H1 (cell line): ENCODE measurements around the gene MTIF3. TPM values are rescaled to one million over a fixed set of nuclear protein-coding genes. Genes with fewer than 3 reads are reported as not detected.

Experiments used
- CHD2 ChIP-seq: IDR thresholded peaks from 2 replicates; pipeline ENCODE4 v1.6.1; 2012; ENCODE audit warnings: low read length, improper control_type of control experiment
- HDAC6 ChIP-seq: IDR thresholded peaks from one replicate; pipeline ENCODE4 v1.7.1; 2012; ENCODE audit warnings: low read depth, mild to moderate bottlenecking, inconsistent platforms, low read length, moderate library complexity
- POU5F1 ChIP-seq: IDR thresholded peaks from 2 replicates; pipeline ENCODE4 v1.6.1; 2011; ENCODE audit warnings: low read depth, mild to moderate bottlenecking, low read length, moderate library complexity
- polyA plus RNA-seq, 7 experiments: library from polyadenylated mRNA; depleted of rRNA in 3 of 7; stranded (reverse) in 5 of 7; unstranded in 2 of 7; fragments of >200 nt in 5 of 7; fragments of 200-250 nt in 2 of 7; gene quantifications; 1 replicate in 5 of 7; 2 replicates in 1 of 7; 4 replicates in 1 of 7; pipeline versions ENCODE4 v1.2.1 to v1.2.3, GENCODE V29; 2011 to 2013; ENCODE audit warnings: missing spikeins in 2 of 7, mixed read lengths in 2 of 7
- total RNA-seq: library from RNA; stranded (reverse); fragmentation: NEBNext Ultra II Directional; extraction: Animal tissue kit (Norgen Biotek cat#: 25700); gene quantifications from 2 replicates; pipeline ENCODE4 v1.2.1, GENCODE V29; 2021
- TF ChIP-seq, protein P1 (sequence below): fragments of 300-600 bp; sonication (generic); IDR thresholded peaks from 2 replicates; pipeline ENCODE4 v1.7.1; 2012; ENCODE audit warnings: low read length, moderate library complexity, mild to moderate bottlenecking, inconsistent platforms; ENCODE audit not compliant: insufficient replicate concordance

Gene MTIF3
- total and polyA plus RNA-seq, 2 of the 8 experiments (the other 6 are each of a cell fraction or from before 2014, with no cell fraction given): 29.4 to 36.4 TPM

DNA sequence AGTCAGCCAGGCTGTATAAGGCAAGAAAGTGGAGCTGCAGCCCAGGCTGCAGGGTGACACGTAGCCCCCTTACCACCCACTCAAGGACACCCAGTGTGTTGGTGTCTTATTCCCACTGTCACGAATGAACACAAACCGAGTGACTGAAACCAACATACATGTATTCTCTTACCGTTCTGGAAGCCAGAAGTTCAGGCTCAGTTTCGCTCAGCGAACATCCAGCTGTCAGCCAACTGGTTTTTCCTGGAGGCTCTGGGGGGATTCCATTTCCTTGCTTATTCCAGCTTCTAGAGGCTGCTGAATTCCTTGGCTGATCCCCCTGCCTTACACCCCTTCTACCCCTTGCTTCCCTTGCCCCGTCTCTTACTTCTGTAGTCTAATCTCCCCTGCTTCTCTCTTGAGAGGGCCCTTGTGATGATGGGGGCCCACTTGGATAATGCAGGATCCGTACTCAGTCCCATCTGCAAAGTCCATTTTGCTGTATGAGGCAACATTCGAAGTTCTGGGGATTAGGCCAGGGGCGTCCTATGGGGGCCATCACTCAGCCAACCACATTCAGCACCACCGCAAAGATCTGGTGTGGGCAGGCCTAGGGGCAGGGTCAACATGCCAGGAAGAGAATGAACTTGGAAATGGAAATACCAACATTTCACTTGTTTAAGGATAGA is 47.3 kb upstream of the MTIF3 start (continued):
- TF ChIP-seq, protein P1, sequence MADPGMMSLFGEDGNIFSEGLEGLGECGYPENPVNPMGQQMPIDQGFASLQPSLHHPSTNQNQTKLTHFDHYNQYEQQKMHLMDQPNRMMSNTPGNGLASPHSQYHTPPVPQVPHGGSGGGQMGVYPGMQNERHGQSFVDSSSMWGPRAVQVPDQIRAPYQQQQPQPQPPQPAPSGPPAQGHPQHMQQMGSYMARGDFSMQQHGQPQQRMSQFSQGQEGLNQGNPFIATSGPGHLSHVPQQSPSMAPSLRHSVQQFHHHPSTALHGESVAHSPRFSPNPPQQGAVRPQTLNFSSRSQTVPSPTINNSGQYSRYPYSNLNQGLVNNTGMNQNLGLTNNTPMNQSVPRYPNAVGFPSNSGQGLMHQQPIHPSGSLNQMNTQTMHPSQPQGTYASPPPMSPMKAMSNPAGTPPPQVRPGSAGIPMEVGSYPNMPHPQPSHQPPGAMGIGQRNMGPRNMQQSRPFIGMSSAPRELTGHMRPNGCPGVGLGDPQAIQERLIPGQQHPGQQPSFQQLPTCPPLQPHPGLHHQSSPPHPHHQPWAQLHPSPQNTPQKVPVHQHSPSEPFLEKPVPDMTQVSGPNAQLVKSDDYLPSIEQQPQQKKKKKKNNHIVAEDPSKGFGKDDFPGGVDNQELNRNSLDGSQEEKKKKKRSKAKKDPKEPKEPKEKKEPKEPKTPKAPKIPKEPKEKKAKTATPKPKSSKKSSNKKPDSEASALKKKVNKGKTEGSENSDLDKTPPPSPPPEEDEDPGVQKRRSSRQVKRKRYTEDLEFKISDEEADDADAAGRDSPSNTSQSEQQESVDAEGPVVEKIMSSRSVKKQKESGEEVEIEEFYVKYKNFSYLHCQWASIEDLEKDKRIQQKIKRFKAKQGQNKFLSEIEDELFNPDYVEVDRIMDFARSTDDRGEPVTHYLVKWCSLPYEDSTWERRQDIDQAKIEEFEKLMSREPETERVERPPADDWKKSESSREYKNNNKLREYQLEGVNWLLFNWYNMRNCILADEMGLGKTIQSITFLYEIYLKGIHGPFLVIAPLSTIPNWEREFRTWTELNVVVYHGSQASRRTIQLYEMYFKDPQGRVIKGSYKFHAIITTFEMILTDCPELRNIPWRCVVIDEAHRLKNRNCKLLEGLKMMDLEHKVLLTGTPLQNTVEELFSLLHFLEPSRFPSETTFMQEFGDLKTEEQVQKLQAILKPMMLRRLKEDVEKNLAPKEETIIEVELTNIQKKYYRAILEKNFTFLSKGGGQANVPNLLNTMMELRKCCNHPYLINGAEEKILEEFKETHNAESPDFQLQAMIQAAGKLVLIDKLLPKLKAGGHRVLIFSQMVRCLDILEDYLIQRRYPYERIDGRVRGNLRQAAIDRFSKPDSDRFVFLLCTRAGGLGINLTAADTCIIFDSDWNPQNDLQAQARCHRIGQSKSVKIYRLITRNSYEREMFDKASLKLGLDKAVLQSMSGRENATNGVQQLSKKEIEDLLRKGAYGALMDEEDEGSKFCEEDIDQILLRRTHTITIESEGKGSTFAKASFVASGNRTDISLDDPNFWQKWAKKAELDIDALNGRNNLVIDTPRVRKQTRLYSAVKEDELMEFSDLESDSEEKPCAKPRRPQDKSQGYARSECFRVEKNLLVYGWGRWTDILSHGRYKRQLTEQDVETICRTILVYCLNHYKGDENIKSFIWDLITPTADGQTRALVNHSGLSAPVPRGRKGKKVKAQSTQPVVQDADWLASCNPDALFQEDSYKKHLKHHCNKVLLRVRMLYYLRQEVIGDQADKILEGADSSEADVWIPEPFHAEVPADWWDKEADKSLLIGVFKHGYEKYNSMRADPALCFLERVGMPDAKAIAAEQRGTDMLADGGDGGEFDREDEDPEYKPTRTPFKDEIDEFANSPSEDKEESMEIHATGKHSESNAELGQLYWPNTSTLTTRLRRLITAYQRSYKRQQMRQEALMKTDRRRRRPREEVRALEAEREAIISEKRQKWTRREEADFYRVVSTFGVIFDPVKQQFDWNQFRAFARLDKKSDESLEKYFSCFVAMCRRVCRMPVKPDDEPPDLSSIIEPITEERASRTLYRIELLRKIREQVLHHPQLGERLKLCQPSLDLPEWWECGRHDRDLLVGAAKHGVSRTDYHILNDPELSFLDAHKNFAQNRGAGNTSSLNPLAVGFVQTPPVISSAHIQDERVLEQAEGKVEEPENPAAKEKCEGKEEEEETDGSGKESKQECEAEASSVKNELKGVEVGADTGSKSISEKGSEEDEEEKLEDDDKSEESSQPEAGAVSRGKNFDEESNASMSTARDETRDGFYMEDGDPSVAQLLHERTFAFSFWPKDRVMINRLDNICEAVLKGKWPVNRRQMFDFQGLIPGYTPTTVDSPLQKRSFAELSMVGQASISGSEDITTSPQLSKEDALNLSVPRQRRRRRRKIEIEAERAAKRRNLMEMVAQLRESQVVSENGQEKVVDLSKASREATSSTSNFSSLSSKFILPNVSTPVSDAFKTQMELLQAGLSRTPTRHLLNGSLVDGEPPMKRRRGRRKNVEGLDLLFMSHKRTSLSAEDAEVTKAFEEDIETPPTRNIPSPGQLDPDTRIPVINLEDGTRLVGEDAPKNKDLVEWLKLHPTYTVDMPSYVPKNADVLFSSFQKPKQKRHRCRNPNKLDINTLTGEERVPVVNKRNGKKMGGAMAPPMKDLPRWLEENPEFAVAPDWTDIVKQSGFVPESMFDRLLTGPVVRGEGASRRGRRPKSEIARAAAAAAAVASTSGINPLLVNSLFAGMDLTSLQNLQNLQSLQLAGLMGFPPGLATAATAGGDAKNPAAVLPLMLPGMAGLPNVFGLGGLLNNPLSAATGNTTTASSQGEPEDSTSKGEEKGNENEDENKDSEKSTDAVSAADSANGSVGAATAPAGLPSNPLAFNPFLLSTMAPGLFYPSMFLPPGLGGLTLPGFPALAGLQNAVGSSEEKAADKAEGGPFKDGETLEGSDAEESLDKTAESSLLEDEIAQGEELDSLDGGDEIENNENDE: no peak
- no peak for TF ChIP-seq CHD2
- no peak for TF ChIP-seq HDAC6
- no peak for TF ChIP-seq POU5F1
